Type B pancreatic cell (in vitro differentiated cells): ENCODE results near the gene RUNDC1. TPM values are rescaled to one million over a fixed set of nuclear protein-coding genes. Genes with fewer than 3 reads are reported as not detected.

Source experiments
- DNase-seq: peaks from one replicate; pipeline ENCODE4 v3.0.0; 2021; ENCODE audit warnings: mixed read lengths; ENCODE audit not compliant: unreplicated experiment; ENCODE audit errors: extremely low spot score
- H3K27ac Mint-ChIP-seq: 2 replicates; pipeline ENCODE4 v1.8.0; 2021; ENCODE audit warnings: mild to moderate bottlenecking, mixed read lengths
- H3K27me3 Mint-ChIP-seq: 2 replicates; pipeline ENCODE4 v1.8.0; 2021; ENCODE audit warnings: mixed read lengths
- H3K36me3 Mint-ChIP-seq: 2 replicates; pipeline ENCODE4 v1.8.0; 2021; ENCODE audit warnings: mixed read lengths
- H3K4me1 Mint-ChIP-seq: one replicate; pipeline ENCODE4 v1.8.0; 2021; ENCODE audit warnings: mixed read lengths; ENCODE audit not compliant: unreplicated experiment
- H3K4me3 Mint-ChIP-seq: 2 replicates; pipeline ENCODE4 v1.8.0; 2021; ENCODE audit warnings: mild to moderate bottlenecking, mixed read lengths
- H3K9me3 Mint-ChIP-seq: 2 replicates; pipeline ENCODE4 v1.8.0; 2021; ENCODE audit warnings: mixed read lengths
- CTCF ChIP-seq: fragments of 200-600 bp; sonication (generic); conservative IDR thresholded peaks from 2 replicates; pipeline ENCODE4 v1.5.0; 2021; ENCODE audit warnings: antibody characterized with exemption, mild to moderate bottlenecking
- total RNA-seq: library from RNA; stranded (reverse); gene quantifications from 2 replicates; pipeline ENCODE4 v1.2.1, GENCODE V29; 2021; ENCODE audit warnings: low replicate concordance

RUNDC1 gene
- total RNA-seq, 1 donor from 2014 or later = 18.2 TPM

GRCh38 chr17:43025290-43025657 lies 44.9 kb downstream of the RUNDC1 start:
- DNase-seq = no peak
- H3K36me3 Mint-ChIP-seq = no peaks in the 10 kb centered on the region
- H3K27me3 Mint-ChIP-seq = peaks cover 4% of the 10 kb centered on the region
- peak overlapping the region; percentile 91 for H3K4me3 Mint-ChIP-seq
- no peak for TF ChIP-seq CTCF
- peak overlapping the region; percentile 70 for H3K27ac Mint-ChIP-seq
- H3K9me3 Mint-ChIP-seq = no peaks in the 10 kb centered on the region
- peaks cover 13% of the 10 kb centered on the region for H3K4me1 Mint-ChIP-seq

GRCh38 chr17:43025766-43026537 lies 45.6 kb downstream of the RUNDC1 start:
- H3K27ac Mint-ChIP-seq = peak overlapping the region; percentile 70
- H3K9me3 Mint-ChIP-seq = no peaks in the 10 kb centered on the region
- H3K4me1 Mint-ChIP-seq = peaks cover 12% of the 10 kb centered on the region
- no peak for DNase-seq
- H3K4me3 Mint-ChIP-seq = peak overlapping the region; percentile 91
- H3K36me3 Mint-ChIP-seq = no peaks in the 10 kb centered on the region
- H3K27me3 Mint-ChIP-seq = peaks cover 4% of the 10 kb centered on the region
- TF ChIP-seq CTCF = no peak

GRCh38 chr17:43026595-43026994 lies 46.2 kb downstream of the RUNDC1 start:
- H3K4me3 Mint-ChIP-seq = peak overlapping the region; percentile 67
- no peak for TF ChIP-seq CTCF
- no peaks in the 10 kb centered on the region for H3K36me3 Mint-ChIP-seq
- DNase-seq = no peak
- peaks cover 12% of the 10 kb centered on the region for H3K4me1 Mint-ChIP-seq
- H3K9me3 Mint-ChIP-seq = no peaks in the 10 kb centered on the region
- no peak overlapping the region for H3K27ac Mint-ChIP-seq
- peaks cover 4% of the 10 kb centered on the region for H3K27me3 Mint-ChIP-seq

- Mint-ChIP-seq H3K9me3 (no peaks in the 10 kb centered on the region), H3K27me3 (peaks cover 4% of the 10 kb centered on the region), H3K36me3 (no peaks in the 10 kb centered on the region), H3K4me1 (peaks cover 12% of the 10 kb centered on the region), H3K4me3 (peak overlapping the region; percentile 44), H3K27ac (peak overlapping the region; percentile 32)
- DNase-seq = no peak
- no peak for TF ChIP-seq CTCF
Observed at GRCh38 chr17:43027091-43028032, 47.0 kb downstream of the RUNDC1 start.

GRCh38 chr17:43028221-43028861 lies 48.0 kb downstream of the RUNDC1 start:
- peak overlapping the region; percentile 32 for H3K27ac Mint-ChIP-seq
- H3K4me1 Mint-ChIP-seq = peaks cover 12% of the 10 kb centered on the region
- H3K27me3 Mint-ChIP-seq = peaks cover 4% of the 10 kb centered on the region
- DNase-seq = no peak
- H3K4me3 Mint-ChIP-seq = peak overlapping the region; percentile 14
- no peak for TF ChIP-seq CTCF
- H3K9me3 Mint-ChIP-seq = no peaks in the 10 kb centered on the region
- H3K36me3 Mint-ChIP-seq = no peaks in the 10 kb centered on the region
